RPMI7951 (cell line): ENCODE results near the gene PRMT9. TPM values are rescaled to one million over a fixed set of nuclear protein-coding genes. Genes with fewer than 3 reads are reported as not detected.

Source experiments
- DNase-seq: peaks from one replicate; pipeline ENCODE4 v3.0.0-alpha.2; 2012; ENCODE audit warnings: low read depth
- total RNA-seq: library from RNA; depleted of rRNA; stranded (reverse); fragments of >200 nt; shearing (Covaris generic); gene quantifications from 2 replicates; pipeline ENCODE4 v1.2.3, GENCODE V29; 2014

Gene PRMT9
- total RNA-seq, 1 experiment from 2014 or later: 6.5 TPM

- no peak for DNase-seq
Measured at GRCh38 chr4:147678796-147679549, 5.0 kb downstream of the PRMT9 start.

GRCh38 chr4:147678106-147678505 is 5.9 kb downstream of the PRMT9 start:
- DNase-seq: no peak

GRCh38 chr4:147674496-147674895 is 9.5 kb downstream of the PRMT9 start:
- DNase-seq: no peak

GRCh38 chr4:147674073-147674472 is 9.9 kb downstream of the PRMT9 start:
- DNase-seq: no peak

DNA sequence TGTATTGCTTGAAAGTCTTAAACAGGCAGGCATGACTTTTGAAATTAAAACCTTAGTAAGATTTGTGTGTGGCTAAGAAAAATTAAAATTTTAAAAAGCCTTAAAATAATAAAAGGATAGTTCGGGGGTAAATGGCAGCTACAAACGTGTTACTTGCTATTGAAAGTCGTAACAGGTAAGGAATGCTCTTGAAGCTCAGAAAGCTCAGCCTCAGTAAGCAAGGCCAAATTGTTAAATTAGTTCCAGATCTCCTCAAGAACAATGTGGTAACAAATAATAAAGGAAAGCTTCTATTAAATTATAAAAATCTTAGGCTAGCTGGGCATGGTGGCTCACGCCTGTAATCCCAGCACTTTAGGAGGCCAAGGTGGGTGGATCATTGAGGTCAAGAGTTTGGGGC is 25.5 kb downstream of the PRMT9 start:
- DNase-seq: no peak

DNA sequence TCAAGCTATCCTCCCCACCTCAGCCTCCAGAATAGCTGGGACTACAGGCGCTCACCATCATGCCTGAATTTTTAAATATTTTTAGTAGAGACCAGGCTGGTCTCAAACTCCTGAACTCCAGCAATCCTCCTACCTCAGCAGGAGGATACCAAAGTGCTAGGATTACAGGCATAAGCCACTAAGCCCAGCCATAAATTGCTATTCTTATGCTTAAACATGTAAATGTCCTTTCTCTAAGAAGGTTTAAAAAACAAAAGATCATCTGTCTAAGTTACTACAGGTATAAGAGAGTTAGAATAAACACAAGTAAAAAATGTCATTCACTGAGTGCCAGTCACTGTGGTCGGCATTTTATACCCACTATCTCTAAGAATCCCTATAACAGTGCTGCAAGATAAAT is 28.3 kb downstream of the PRMT9 start:
- DNase-seq: no peak

DNA sequence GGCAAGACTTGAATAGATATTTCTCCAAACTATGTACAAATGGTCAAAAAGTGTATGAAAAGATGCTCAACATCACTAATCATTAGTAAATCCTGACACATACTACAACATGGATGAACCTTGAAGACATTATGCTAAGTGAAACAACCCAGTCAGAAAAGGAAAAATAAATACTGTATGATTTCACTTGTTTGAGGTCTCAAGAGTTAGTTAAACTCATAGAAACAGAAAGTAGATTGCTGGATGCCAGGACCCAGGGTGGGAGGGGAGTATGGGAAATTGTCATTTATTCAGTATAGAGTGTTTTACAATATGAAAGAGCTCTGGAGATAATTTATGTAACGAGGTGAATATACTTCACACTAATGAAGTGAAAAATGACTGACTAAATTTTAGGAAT is 32.4 kb downstream of the PRMT9 start:
- DNase-seq: no peak

GRCh38 chr4:147648656-147649055 is 35.3 kb downstream of the PRMT9 start:
- DNase-seq: no peak

DNA sequence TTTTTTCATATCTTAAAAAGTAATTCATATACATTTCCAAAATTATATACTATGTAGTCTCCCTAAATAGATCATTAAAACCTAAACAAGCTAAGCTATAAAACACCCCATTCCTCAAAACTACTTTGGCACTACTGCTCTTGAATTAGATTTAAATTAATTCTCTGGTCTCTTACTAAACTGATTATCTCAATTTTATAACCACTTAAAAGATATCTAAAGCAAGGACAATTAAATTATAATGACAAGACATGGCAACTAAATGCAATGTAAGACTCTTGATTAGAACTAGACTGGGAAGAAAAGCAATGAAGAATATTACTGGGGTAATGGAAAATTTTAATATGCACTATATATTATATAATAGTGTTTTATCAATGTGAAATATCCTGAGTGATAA is 38.9 kb downstream of the PRMT9 start:
- no peak for DNase-seq

- no peak for DNase-seq
Measured at GRCh38 chr4:147644471-147644870, 39.5 kb downstream of the PRMT9 start.

GRCh38 chr4:147643616-147644015 is 40.3 kb downstream of the PRMT9 start:
- no peak for DNase-seq

DNA sequence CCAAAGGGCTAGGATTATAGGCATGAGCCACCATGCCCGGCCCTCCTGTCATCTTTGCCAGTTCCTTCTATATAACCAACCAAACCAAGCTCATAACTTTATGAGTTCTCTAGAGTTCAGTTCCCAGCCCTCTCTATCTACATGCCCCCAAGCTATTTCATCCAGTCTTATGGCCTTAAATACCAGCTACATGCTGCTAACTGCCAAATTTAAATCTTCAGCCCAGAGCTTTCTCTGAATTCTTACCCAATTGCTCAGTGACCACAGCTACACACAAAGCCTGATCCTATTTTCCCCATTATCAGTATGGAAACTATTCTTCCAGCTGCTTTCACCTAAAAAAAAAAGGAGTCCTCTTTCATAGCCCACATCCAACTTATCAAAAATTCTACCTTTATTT is 43.6 kb downstream of the PRMT9 start:
- peak; percentile 13 for DNase-seq

DNA sequence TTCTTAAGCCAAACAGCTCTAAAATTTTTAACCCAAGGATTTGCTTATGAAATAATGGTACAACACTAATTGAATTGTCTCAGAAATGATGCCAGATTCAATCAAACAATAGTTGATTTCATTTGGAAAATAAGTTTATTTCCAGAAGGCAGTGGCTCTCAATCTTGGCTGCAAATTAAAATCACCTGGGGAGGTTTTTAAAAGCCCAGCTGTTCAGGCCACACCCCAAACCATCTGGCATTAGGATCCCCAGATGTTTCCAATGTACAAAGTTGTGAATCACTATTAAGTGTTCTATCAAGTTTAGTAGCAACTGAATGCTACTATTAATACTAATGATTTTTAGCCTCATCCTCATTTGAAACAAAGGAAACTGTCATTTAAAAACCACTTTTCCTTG is 44.6 kb downstream of the PRMT9 start:
- DNase-seq: peak; percentile 6

DNA sequence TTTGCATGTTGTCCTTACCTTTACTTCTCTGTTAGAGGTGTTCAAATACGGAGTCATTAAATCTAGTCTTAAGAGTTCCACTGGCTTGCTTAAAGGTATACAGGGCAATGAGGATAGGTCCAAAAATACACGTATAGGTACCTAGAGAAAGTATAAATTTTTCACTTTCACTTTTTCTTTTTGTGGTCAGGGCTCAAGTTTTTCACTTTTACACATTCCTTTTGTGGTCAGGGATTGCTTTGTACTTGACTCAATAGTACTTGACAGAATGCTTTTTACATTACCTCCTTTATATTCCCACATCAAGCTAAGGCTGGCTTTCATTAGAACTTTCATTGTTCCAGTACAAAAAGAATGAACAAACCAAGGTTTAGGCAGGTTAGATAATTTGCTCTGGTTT is 45.0 kb downstream of the PRMT9 start:
- peak; percentile 5 for DNase-seq

GRCh38 chr4:147638365-147638764 is 45.6 kb downstream of the PRMT9 start:
- no peak for DNase-seq

GRCh38 chr4:147635348-147635747 is 48.6 kb downstream of the PRMT9 start:
- no peak for DNase-seq

GRCh38 chr4:147633643-147634042 is 50.3 kb downstream of the PRMT9 start:
- DNase-seq: no peak

- no peak for DNase-seq
Measured at GRCh38 chr4:147633113-147633512, 50.9 kb downstream of the PRMT9 start.

- no peak for DNase-seq
Measured at GRCh38 chr4:147629783-147630730, 53.9 kb downstream of the PRMT9 start.

- DNase-seq: no peak
Measured at GRCh38 chr4:147628415-147628814, 55.5 kb downstream of the PRMT9 start.

DNA sequence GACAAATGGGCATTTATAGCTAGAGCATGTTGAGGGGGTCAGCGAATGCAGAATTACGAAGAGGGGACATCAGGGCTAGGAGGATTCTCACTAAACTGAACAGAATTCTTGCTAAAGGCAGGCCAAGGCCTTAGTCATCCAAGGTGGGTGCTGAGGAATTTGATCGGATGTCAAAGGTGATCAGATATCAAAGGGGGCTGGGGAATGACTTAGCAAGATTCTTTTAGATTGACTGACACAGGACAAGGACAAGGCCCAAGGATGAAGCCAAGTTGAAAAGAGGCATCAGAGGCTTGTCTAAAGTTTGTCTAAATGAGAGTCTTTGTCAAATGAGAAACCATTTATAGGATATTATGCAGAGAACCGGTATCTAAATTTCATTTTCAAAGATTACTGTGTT is 57.1 kb downstream of the PRMT9 start:
- no peak for DNase-seq

DNA sequence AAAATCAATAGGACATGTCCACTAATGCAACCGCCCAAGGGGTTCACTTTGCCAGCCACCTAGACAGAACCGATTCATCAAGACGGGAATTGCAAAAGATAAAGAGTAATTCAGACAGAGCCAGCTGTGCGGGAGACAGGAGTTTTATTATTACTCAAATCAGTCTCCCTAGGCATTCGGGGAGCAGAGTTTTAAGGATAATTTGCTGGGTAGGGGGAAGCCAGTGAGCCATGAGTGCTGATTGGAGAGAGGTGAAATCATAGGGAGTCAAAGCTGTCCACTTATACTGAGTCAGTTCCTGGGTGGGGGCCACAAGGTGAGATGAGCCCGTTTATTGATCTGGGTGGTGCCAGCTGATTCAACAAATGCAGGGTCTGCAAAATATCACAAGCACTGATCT is 58.2 kb downstream of the PRMT9 start:
- no peak for DNase-seq

GRCh38 chr4:147620315-147620714 is 63.6 kb downstream of the PRMT9 start:
- DNase-seq: no peak
